ENCODE results near the gene ATXN1.
"Not testable (repeated sequence)": the region's sequence is repeated elsewhere in the genome, so short reads cannot be mapped to it uniquely, and the experiment has no call there.

The ATXN1 gene

GRCh38 chr6:16468991-16469615 lies 292.2 kb downstream of the ATXN1 start:
- DNase-seq: no peak

- DNase-seq: no peak
These were observed 294.3 kb downstream of the ATXN1 start for GRCh38 chr6:16466800-16467553.

GRCh38 chr6:16464045-16464444 lies 297.2 kb downstream of the ATXN1 start:
- no peak for DNase-seq

GRCh38 chr6:16463246-16463645 lies 298.0 kb downstream of the ATXN1 start:
- DNase-seq: not testable (repeated sequence)

- no peak for DNase-seq
These were observed 299.8 kb downstream of the ATXN1 start for GRCh38 chr6:16461491-16461890.

GRCh38 chr6:16459472-16459871 lies 301.8 kb downstream of the ATXN1 start:
- DNase-seq: not testable (repeated sequence)

GRCh38 chr6:16452348-16452747 lies 308.9 kb downstream of the ATXN1 start:
- no peak for DNase-seq

GRCh38 chr6:16450821-16451220 lies 310.4 kb downstream of the ATXN1 start:
- DNase-seq: no peak

GRCh38 chr6:16450285-16450684 lies 311.0 kb downstream of the ATXN1 start:
- DNase-seq: no peak

- no peak for DNase-seq
These were observed 315.0 kb downstream of the ATXN1 start for GRCh38 chr6:16446273-16446672.

- no peak for DNase-seq
These were observed 319.2 kb downstream of the ATXN1 start for GRCh38 chr6:16442031-16442430.

- no peak for DNase-seq
These were observed 320.0 kb downstream of the ATXN1 start for GRCh38 chr6:16441262-16441661.

GRCh38 chr6:16440636-16441212 lies 320.5 kb downstream of the ATXN1 start:
- no peak for DNase-seq

- no peak for DNase-seq
These were observed 322.3 kb downstream of the ATXN1 start for GRCh38 chr6:16438718-16439591.

- no peak for DNase-seq
These were observed 323.3 kb downstream of the ATXN1 start for GRCh38 chr6:16437984-16438383.

- DNase-seq: no peak
These were observed 324.2 kb downstream of the ATXN1 start for GRCh38 chr6:16437095-16437494.

- DNase-seq: no peak
These were observed 324.7 kb downstream of the ATXN1 start for GRCh38 chr6:16436550-16436949.

GRCh38 chr6:16434885-16435284 lies 326.4 kb downstream of the ATXN1 start:
- DNase-seq: no peak

GRCh38 chr6:16433338-16433890 lies 327.8 kb downstream of the ATXN1 start:
- DNase-seq: no peak

- DNase-seq: no peak
These were observed 328.9 kb downstream of the ATXN1 start for GRCh38 chr6:16432075-16433032.

- no peak for DNase-seq
These were observed 330.2 kb downstream of the ATXN1 start for GRCh38 chr6:16431106-16431505.

All from NCI-H2029 (cell line).